ENCODE results near the gene IRAK1.

GRCh38 chrX:153993978-153994377, 25.7 kb downstream of the IRAK1 start:
- TF ChIP-seq CTCF (IDR thresholded peaks at IDR 0.05; ENCODE audit: borderline replicate concordance, extremely low read depth, low read length, poor library complexity, severe bottlenecking) (no peak), EZH2 (IDR thresholded peaks at IDR 0.05; ENCODE audit: borderline replicate concordance, low read depth, low read length, severe bottlenecking) (no peak)

Measured in DND-41 (cell line).